Measurements from ENCODE around the gene NR5A1. TPM values are rescaled to one million over a fixed set of nuclear protein-coding genes. Genes with fewer than 3 reads are reported as not detected.

The NR5A1 gene
- polyA plus RNA-seq, 1 experiment, result not detected

- TF ChIP-seq CTCF (IDR thresholded peaks at IDR 0.05; ENCODE audit: low read depth, low read length), result no peak
- POLR2A ChIA-PET, result no interaction called here
- Histone ChIP-seq H3K4me3 (ENCODE audit: low read depth, low read length) (no peak overlapping the region), H3K27ac (ENCODE audit: low read depth, low read length) (no peak overlapping the region), H3K9me3 (ENCODE audit: control insufficient read depth, insufficient read depth, low read length) (no peaks in the 10 kb centered on the region), H3K27me3 (ENCODE audit: control insufficient read depth, insufficient read depth, low read length) (peaks cover 42% of the 10 kb centered on the region)
- no peak for DNase-seq (ENCODE audit: low read depth, low spot score)
- CTCF ChIA-PET, result no interaction called here
These were observed 36.5 kb downstream of the NR5A1 start for GRCh38 chr9:124470726-124471125.

- Histone ChIP-seq H3K27ac (ENCODE audit: low read depth, low read length) (no peak overlapping the region), H3K9me3 (ENCODE audit: control insufficient read depth, insufficient read depth, low read length) (no peaks in the 10 kb centered on the region), H3K27me3 (ENCODE audit: control insufficient read depth, insufficient read depth, low read length) (peaks cover 39% of the 10 kb centered on the region), H3K4me3 (ENCODE audit: low read depth, low read length) (no peak overlapping the region)
- no peak for DNase-seq (ENCODE audit: low read depth, low spot score)
- TF ChIP-seq CTCF (IDR thresholded peaks at IDR 0.05; ENCODE audit: low read depth, low read length), result no peak
- POLR2A ChIA-PET, result no interaction called here
- CTCF ChIA-PET, result no interaction called here
These were observed 36.9 kb downstream of the NR5A1 start for GRCh38 chr9:124470306-124470705.

GRCh38 chr9:124469011-124469832 lies 38.0 kb downstream of the NR5A1 start:
- POLR2A ChIA-PET, result no interaction called here
- no peak for TF ChIP-seq CTCF (IDR thresholded peaks at IDR 0.05; ENCODE audit: low read depth, low read length)
- DNase-seq (ENCODE audit: low read depth, low spot score), result no peak
- Histone ChIP-seq H3K4me3 (ENCODE audit: low read depth, low read length) (no peak overlapping the region), H3K27me3 (ENCODE audit: control insufficient read depth, insufficient read depth, low read length) (peaks cover 29% of the 10 kb centered on the region), H3K9me3 (ENCODE audit: control insufficient read depth, insufficient read depth, low read length) (no peaks in the 10 kb centered on the region), H3K27ac (ENCODE audit: low read depth, low read length) (no peak overlapping the region)
- CTCF ChIA-PET, result no interaction called here

- no peak overlapping the region for H3K27ac ChIP-seq (ENCODE audit: low read depth, low read length)
- peaks cover 31% of the 10 kb centered on the region for H3K27me3 ChIP-seq (ENCODE audit: control insufficient read depth, insufficient read depth, low read length)
- TF ChIP-seq CTCF (IDR thresholded peaks at IDR 0.05; ENCODE audit: low read depth, low read length), result no peak
- H3K4me3 ChIP-seq (ENCODE audit: low read depth, low read length), result no peak overlapping the region
- DNase-seq (ENCODE audit: low read depth, low spot score), result no peak
- ChIA-PET POLR2A (no interaction called here), CTCF (no interaction called here)
- H3K9me3 ChIP-seq (ENCODE audit: control insufficient read depth, insufficient read depth, low read length), result no peaks in the 10 kb centered on the region
These were observed 39.0 kb downstream of the NR5A1 start for GRCh38 chr9:124468061-124468740.

- no peak for DNase-seq (ENCODE audit: low read depth, low spot score)
- ChIA-PET POLR2A (no interaction called here), CTCF (interaction anchor here (0.7 kb wide), 1 partner anchor 249 kb away, joined by 7 read pairs; no protein-coding TSS in a partner anchor)
- Histone ChIP-seq H3K27me3 (ENCODE audit: control insufficient read depth, insufficient read depth, low read length) (peaks cover 32% of the 10 kb centered on the region), H3K27ac (ENCODE audit: low read depth, low read length) (no peak overlapping the region), H3K4me3 (ENCODE audit: low read depth, low read length) (no peak overlapping the region), H3K9me3 (ENCODE audit: control insufficient read depth, insufficient read depth, low read length) (no peaks in the 10 kb centered on the region)
- TF ChIP-seq CTCF (IDR thresholded peaks at IDR 0.05; ENCODE audit: low read depth, low read length), result no peak
These were observed 39.7 kb downstream of the NR5A1 start for GRCh38 chr9:124467410-124468060.

All from AG04450 (cell line).